HEK293T (cell line): ENCODE data around the gene SLC35E4.

ENCODE experiments used
- ARNT ChIP-seq: fragments of 450-650 bp; IDR thresholded peaks from 2 replicates; pipeline ENCODE4 v1.6.1; 2017; ENCODE audit warnings: mild to moderate bottlenecking
- BHLHE40 ChIP-seq: fragments of 450-650 bp; IDR thresholded peaks from 2 replicates; pipeline ENCODE4 v1.6.1; 2016; ENCODE audit warnings: mild to moderate bottlenecking, moderate library complexity, borderline replicate concordance
- FOXA1 ChIP-seq: fragments of 450-650 bp; IDR thresholded peaks from 2 replicates; pipeline ENCODE4 v1.6.1; 2016; ENCODE audit warnings: mild to moderate bottlenecking
- FOXM1 ChIP-seq: fragments of 450-650 bp; IDR thresholded peaks from 2 replicates; pipeline ENCODE4 v1.6.1; 2017; ENCODE audit warnings: mild to moderate bottlenecking, borderline replicate concordance
- LEF1 ChIP-seq: fragments of 450-650 bp; IDR thresholded peaks from 2 replicates; pipeline ENCODE4 v1.6.1; 2017; ENCODE audit warnings: mild to moderate bottlenecking, borderline replicate concordance
- SP1 ChIP-seq: fragments of 450-650 bp; IDR thresholded peaks from 2 replicates; pipeline ENCODE4 v1.6.1; 2017
- SUZ12 ChIP-seq: fragments of 450-650 bp; IDR thresholded peaks from 2 replicates; pipeline ENCODE4 v1.6.1; 2016; ENCODE audit warnings: mild to moderate bottlenecking

DNA sequence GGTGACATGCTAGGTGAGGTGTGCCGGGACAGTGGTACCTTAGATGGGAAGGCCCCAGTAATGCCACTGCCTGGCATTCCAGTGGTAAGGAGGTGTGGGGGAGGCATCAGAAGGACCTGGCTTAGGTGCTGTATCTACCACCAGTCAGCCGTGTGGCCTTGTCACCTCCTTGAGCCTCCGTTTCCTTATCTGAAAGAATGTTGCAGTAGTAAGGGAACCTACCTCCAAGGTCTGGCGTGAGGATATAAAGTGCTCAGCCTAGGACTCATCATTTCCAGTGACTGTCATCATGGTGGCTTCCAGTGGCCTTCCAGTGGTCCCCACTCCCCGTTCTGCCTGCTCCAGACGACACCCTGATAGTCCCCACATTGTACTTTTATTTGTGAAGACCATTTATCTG, 38.9 kb downstream of the SLC35E4 start:
- no peak for TF ChIP-seq FOXM1
- TF ChIP-seq BHLHE40, result no peak
- no peak for TF ChIP-seq SUZ12
- no peak for TF ChIP-seq FOXA1
- no peak for TF ChIP-seq SP1
- no peak for TF ChIP-seq ARNT
- TF ChIP-seq LEF1, result no peak
